Epithelial cell of proximal tubule (primary cell): ENCODE measurements around the gene SLC45A3. TPM values are rescaled to one million over a fixed set of nuclear protein-coding genes. Genes with fewer than 3 reads are reported as not detected.

ENCODE experiments used
- DNase-seq: peaks from one replicate; pipeline ENCODE4 v3.0.0-alpha.2; 2011; ENCODE audit warnings: low read depth
- H3K4me3 ChIP-seq: 2 replicates; pipeline ENCODE4 v1.5.1; 2011; ENCODE audit warnings: low read depth, mild to moderate bottlenecking, low read length
- CTCF ChIP-seq: conservative IDR thresholded peaks from 2 replicates; pipeline ENCODE4 v1.5.1; 2012; ENCODE audit warnings: low read depth, mild to moderate bottlenecking, low read length
- total RNA-seq: library from RNA; depleted of rRNA; stranded (reverse); fragments of >200 nt; gene quantifications from 2 replicates; pipeline ENCODE4 v1.2.3, GENCODE V29; 2015

The SLC45A3 gene
- total RNA-seq, 1 donor from 2014 or later, result 6.5 TPM

GRCh38 chr1:205630651-205631009, 49.7 kb downstream of the SLC45A3 start:
- peak overlapping the region; percentile 76 for H3K4me3 ChIP-seq
- no peak for TF ChIP-seq CTCF
- no peak for DNase-seq

DNA sequence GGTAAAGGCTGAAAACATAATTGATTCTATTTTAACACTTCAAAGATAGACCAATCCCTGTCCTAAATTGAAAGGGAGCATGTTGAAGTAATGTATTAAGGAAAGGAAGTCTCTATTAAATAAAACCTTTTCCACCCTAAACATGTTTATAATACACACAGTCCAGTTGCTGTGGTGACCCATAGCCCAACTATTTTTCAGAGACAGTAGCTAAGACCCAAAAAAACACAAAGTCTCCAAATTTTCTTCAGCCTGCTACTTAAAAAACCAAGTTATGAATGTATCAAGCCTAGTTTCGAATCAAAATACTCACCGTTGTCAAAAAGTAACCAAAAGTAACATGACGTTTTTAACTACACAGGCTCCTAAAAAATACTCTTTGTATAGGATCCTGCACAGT, 50.1 kb downstream of the SLC45A3 start:
- TF ChIP-seq CTCF, result no peak
- DNase-seq, result no peak
- peak overlapping the region; percentile 76 for H3K4me3 ChIP-seq

DNA sequence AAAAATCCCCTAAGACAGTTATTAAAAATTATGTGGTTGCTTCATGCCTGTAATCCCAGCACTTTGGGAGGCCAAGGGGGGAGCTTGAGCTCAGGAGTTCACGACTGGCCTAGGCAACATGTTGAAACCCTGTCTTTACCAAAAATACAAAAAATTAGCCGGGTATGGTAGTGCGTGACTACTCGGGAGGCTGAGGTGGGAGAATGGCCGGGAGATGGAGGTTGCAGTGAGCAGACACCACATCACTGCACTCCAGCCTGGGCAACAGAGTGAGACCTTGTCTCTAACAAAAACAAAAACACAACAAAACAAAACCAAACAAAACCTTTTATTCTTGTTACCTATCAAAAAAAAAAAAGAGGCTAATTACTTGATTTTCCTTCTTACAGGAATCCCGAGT, 50.6 kb downstream of the SLC45A3 start:
- peak overlapping the region; percentile 76 for H3K4me3 ChIP-seq
- DNase-seq, result no peak
- no peak for TF ChIP-seq CTCF

DNA sequence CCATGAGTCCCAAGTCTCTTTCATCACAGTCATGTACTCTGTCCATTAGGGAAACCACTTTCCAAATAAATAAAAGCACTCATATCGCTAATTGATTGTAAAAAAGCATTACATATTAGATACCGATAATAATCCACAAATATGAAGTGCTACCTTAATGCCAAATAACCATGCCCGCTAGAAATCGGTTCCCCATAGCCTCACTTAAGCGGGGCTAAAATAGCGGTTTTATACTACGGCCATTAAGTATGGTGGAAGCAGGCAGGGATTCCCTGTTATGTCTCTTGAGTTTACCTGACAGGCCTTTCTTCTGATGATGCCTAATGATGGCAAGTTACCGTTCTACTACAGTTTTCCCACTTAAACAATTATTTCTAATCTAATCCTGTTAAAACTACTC, 52.4 kb downstream of the SLC45A3 start:
- no peak for TF ChIP-seq CTCF
- DNase-seq, result no peak
- H3K4me3 ChIP-seq, result no peak overlapping the region

DNA sequence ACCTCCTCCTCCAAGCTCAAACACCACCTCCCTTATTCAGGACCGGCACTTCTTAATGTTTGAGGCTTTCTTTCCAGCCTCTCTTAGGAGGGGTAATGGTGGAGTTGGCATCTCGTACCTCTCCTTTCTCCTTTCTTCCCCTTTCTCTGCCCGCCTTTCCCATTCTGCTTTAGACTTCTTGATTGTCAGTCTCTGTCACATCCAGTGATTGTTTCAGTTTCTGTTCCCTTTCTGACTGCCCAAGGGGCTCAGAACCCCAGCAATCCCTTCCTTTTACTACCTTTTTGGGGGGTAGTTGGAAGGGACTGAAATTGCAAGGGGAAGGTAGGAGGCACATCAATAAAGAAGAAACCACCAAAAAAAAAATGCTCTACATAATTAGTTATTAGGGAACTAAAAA, 54.1 kb downstream of the SLC45A3 start:
- no peak for DNase-seq
- no peak overlapping the region for H3K4me3 ChIP-seq
- TF ChIP-seq CTCF, result no peak

- DNase-seq, result no peak
- H3K4me3 ChIP-seq, result no peak overlapping the region
- TF ChIP-seq CTCF, result no peak
Measured at GRCh38 chr1:205623646-205624045, 56.7 kb downstream of the SLC45A3 start.

- no peak for TF ChIP-seq CTCF
- no peak for DNase-seq
- H3K4me3 ChIP-seq, result no peak overlapping the region
Measured at GRCh38 chr1:205620269-205620668, 60.0 kb downstream of the SLC45A3 start.
